ENCODE measurements around the gene NRXN3.

Gene NRXN3

GRCh38 chr14:78367355-78367754 lies 197.2 kb downstream of the NRXN3 start:
- Histone ChIP-seq H3K27me3 (no peaks in the 10 kb centered on the region), H3K36me3 (no peaks in the 10 kb centered on the region), H4K20me1 (no peaks in the 10 kb centered on the region), H3K4me3 (no peak overlapping the region), H3K9me3 (replicated peaks in 1 of 11) (peaks cover 0 to 5% (median 0%) of the 10 kb centered on the region in 11 experiments; a peak in 1 of 22 replicates), H3K27ac (no peak overlapping the region), H3K9ac (no peak overlapping the region), H3K4me2 (no peak overlapping the region), H3K4me1 (no peaks in the 10 kb centered on the region)
- no peak for TF ChIP-seq Cebpa-rat (IDR thresholded peaks at IDR 0.05)

GRCh38 chr14:78383060-78383459 lies 212.9 kb downstream of the NRXN3 start:
- H3K9me3 ChIP-seq (replicated peaks in 1 of 11) = peaks cover 0 to under 1% (median 0%) of the 10 kb centered on the region in 11 experiments; a peak in 1 of 22 replicates

GRCh38 chr14:78398216-78398615 lies 228.0 kb downstream of the NRXN3 start:
- no peak overlapping the region for H3K27ac ChIP-seq
- no peak overlapping the region for H3K4me3 ChIP-seq
- no peak for TF ChIP-seq Cebpa-rat (IDR thresholded peaks at IDR 0.05)
- peaks cover 0 to 3% (median 0%) of the 10 kb centered on the region in 11 experiments; a peak in 2 of 22 replicates for H3K27me3 ChIP-seq
- H3K4me2 ChIP-seq = no peak overlapping the region
- no peaks in the 10 kb centered on the region for H3K36me3 ChIP-seq
- H3K4me1 ChIP-seq = peaks cover 4 to 7% (median 5%) of the 10 kb centered on the region in 10 experiments
- peaks cover 0 to 3% (median 0%) of the 10 kb centered on the region in 11 experiments; a peak in 1 of 22 replicates for H4K20me1 ChIP-seq
- H3K9me3 ChIP-seq (replicated peaks in 1 of 11) = no peaks in the 10 kb centered on the region
- H3K9ac ChIP-seq = no peak overlapping the region

More at GRCh38 chr14:78383060-78383459, 212.9 kb downstream of the NRXN3 start:
- Histone ChIP-seq H4K20me1 (no peaks in the 10 kb centered on the region), H3K4me1 (no peaks in the 10 kb centered on the region), H3K27ac (no peak overlapping the region), H3K27me3 (no peaks in the 10 kb centered on the region), H3K4me2 (no peak overlapping the region), H3K4me3 (no peak overlapping the region), H3K9ac (no peak overlapping the region), H3K36me3 (no peaks in the 10 kb centered on the region)
- TF ChIP-seq Cebpa-rat (IDR thresholded peaks at IDR 0.05) = no peak

GRCh38 chr14:78399316-78399889 lies 229.2 kb downstream of the NRXN3 start:
- no peak for TF ChIP-seq Cebpa-rat (IDR thresholded peaks at IDR 0.05)
- H3K27me3 ChIP-seq = peaks cover 0 to 13% (median 0%) of the 10 kb centered on the region in 11 experiments; a peak in 3 of 22 replicates
- peaks cover 0 to 9% (median 0%) of the 10 kb centered on the region in 11 experiments; a peak in 1 of 22 replicates for H4K20me1 ChIP-seq
- H3K9ac ChIP-seq = no peak overlapping the region
- no peaks in the 10 kb centered on the region for H3K9me3 ChIP-seq (replicated peaks in 1 of 11)
- H3K4me3 ChIP-seq = no peak overlapping the region
- no peak overlapping the region for H3K27ac ChIP-seq
- H3K36me3 ChIP-seq = no peaks in the 10 kb centered on the region
- no peak overlapping the region for H3K4me2 ChIP-seq
- H3K4me1 ChIP-seq = peaks cover 9 to 15% (median 12%) of the 10 kb centered on the region in 10 experiments

GRCh38 chr14:78401866-78402265 lies 231.7 kb downstream of the NRXN3 start:
- no peaks in the 10 kb centered on the region for H3K9me3 ChIP-seq (replicated peaks in 1 of 11)
- no peaks in the 10 kb centered on the region for H3K36me3 ChIP-seq
- no peak overlapping the region for H3K4me3 ChIP-seq
- H3K4me2 ChIP-seq = no peak overlapping the region
- peaks cover 0 to 13% (median 0%) of the 10 kb centered on the region in 11 experiments; a peak in 3 of 22 replicates for H3K27me3 ChIP-seq
- H3K27ac ChIP-seq = no peak overlapping the region
- no peak overlapping the region for H3K9ac ChIP-seq
- peaks cover 9 to 15% (median 12%) of the 10 kb centered on the region in 10 experiments for H3K4me1 ChIP-seq
- TF ChIP-seq Cebpa-rat (IDR thresholded peaks at IDR 0.05) = no peak
- peaks cover 0 to 9% (median 0%) of the 10 kb centered on the region in 11 experiments; a peak in 1 of 22 replicates for H4K20me1 ChIP-seq

GRCh38 chr14:78403278-78403815 lies 233.2 kb downstream of the NRXN3 start:
- Histone ChIP-seq H3K4me3 (no peak overlapping the region), H3K27ac (no peak overlapping the region), H3K4me2 (peak overlapping the region; percentile 21 to 68 (median 58)), H3K27me3 (peaks cover 0 to 13% (median 0%) of the 10 kb centered on the region in 11 experiments; a peak in 3 of 22 replicates), H3K9me3 (replicated peaks in 1 of 11) (no peaks in the 10 kb centered on the region), H3K4me1 (peaks cover 9 to 15% (median 12%) of the 10 kb centered on the region in 10 experiments), H3K9ac (no peak overlapping the region), H4K20me1 (peaks cover 0 to 12% (median 0%) of the 10 kb centered on the region in 11 experiments; a peak in 3 of 22 replicates), H3K36me3 (no peaks in the 10 kb centered on the region)
- TF ChIP-seq Cebpa-rat (IDR thresholded peaks at IDR 0.05) = no peak

- Histone ChIP-seq H3K9me3 (replicated peaks in 1 of 11) (peaks cover 0 to 6% (median 0%) of the 10 kb centered on the region in 11 experiments; a peak in 2 of 22 replicates), H4K20me1 (peaks cover 0 to 9% (median 0%) of the 10 kb centered on the region in 11 experiments; a peak in 2 of 22 replicates), H3K36me3 (no peaks in the 10 kb centered on the region), H3K9ac (no peak overlapping the region), H3K27me3 (peaks cover 0 to 13% (median 0%) of the 10 kb centered on the region in 11 experiments; a peak in 3 of 22 replicates), H3K4me1 (peaks cover 9 to 15% (median 12%) of the 10 kb centered on the region in 10 experiments), H3K4me3 (no peak overlapping the region), H3K27ac (no peak overlapping the region), H3K4me2 (no peak overlapping the region)
- no peak for TF ChIP-seq Cebpa-rat (IDR thresholded peaks at IDR 0.05)
Measured at GRCh38 chr14:78405079-78405856, 235.1 kb downstream of the NRXN3 start.

GRCh38 chr14:78412475-78412874 lies 242.3 kb downstream of the NRXN3 start:
- H3K27me3 ChIP-seq = no peaks in the 10 kb centered on the region
- H4K20me1 ChIP-seq = peaks cover 0 to 2% (median 0%) of the 10 kb centered on the region in 11 experiments; a peak in 3 of 22 replicates
- H3K9ac ChIP-seq = no peak overlapping the region
- no peak overlapping the region for H3K4me2 ChIP-seq
- peaks cover 0 to 7% (median 6%) of the 10 kb centered on the region in 10 experiments; a peak in 12 of 20 replicates for H3K4me1 ChIP-seq
- no peaks in the 10 kb centered on the region for H3K36me3 ChIP-seq
- peaks cover 0 to 6% (median 0%) of the 10 kb centered on the region in 11 experiments; a peak in 2 of 22 replicates for H3K9me3 ChIP-seq (replicated peaks in 1 of 11)
- no peak for TF ChIP-seq Cebpa-rat (IDR thresholded peaks at IDR 0.05)
- no peak overlapping the region for H3K4me3 ChIP-seq
- no peak overlapping the region for H3K27ac ChIP-seq

GRCh38 chr14:78414172-78414571 lies 244.0 kb downstream of the NRXN3 start:
- Histone ChIP-seq H3K9ac (no peak overlapping the region), H4K20me1 (no peaks in the 10 kb centered on the region; a peak in 1 of 22 replicates), H3K4me2 (no peak overlapping the region), H3K27me3 (no peaks in the 10 kb centered on the region), H3K9me3 (replicated peaks in 1 of 11) (peaks cover 0 to 6% (median 0%) of the 10 kb centered on the region in 11 experiments; a peak in 2 of 22 replicates), H3K4me3 (no peak overlapping the region), H3K4me1 (peaks cover 0 to 14% (median 10%) of the 10 kb centered on the region in 10 experiments; a peak in 12 of 20 replicates), H3K36me3 (no peaks in the 10 kb centered on the region), H3K27ac (no peak overlapping the region)
- no peak for TF ChIP-seq Cebpa-rat (IDR thresholded peaks at IDR 0.05)

All from BLaER1 treated with 17β-estradiol and CSF1 and Interleukin-3, amounts not matched to agents 10 nM and 100 nM (cell line).